HG02588 (cell line): ENCODE data around the gene CSNK1D.
"Not testable (repeated sequence)": the region's sequence is repeated elsewhere in the genome, so short reads cannot be mapped to it uniquely, and the experiment has no call there.

Source experiments
- ATAC-seq: cut with Tn5 transposase; IDR thresholded peaks from one replicate; pipeline ENCODE4 v1.9.1; 2021; ENCODE audit warnings: mild to moderate bottlenecking, moderate library complexity; ENCODE audit not compliant: unreplicated experiment

The CSNK1D gene

DNA sequence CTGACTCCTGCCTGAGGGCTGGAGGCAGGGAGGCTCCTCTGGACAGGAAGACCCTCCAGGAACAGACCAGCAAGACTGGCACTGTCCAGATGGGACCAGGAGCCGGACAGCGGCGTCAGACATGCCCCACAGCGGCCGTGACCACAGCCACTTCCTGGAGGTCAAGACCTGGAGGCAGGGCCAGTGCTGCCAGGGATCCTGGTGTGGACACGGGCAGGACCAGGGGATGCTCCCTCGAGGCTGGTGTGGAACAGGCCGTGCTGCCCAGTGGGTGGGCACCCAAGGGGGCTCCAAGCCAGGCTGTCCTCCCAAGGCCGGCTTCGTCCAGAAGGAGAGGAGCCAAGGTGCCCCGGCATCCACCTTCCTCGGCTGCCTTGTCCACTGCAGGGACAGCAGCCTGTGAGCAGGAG lies 56.4 kb downstream of the CSNK1D start:
- no peak for ATAC-seq

DNA sequence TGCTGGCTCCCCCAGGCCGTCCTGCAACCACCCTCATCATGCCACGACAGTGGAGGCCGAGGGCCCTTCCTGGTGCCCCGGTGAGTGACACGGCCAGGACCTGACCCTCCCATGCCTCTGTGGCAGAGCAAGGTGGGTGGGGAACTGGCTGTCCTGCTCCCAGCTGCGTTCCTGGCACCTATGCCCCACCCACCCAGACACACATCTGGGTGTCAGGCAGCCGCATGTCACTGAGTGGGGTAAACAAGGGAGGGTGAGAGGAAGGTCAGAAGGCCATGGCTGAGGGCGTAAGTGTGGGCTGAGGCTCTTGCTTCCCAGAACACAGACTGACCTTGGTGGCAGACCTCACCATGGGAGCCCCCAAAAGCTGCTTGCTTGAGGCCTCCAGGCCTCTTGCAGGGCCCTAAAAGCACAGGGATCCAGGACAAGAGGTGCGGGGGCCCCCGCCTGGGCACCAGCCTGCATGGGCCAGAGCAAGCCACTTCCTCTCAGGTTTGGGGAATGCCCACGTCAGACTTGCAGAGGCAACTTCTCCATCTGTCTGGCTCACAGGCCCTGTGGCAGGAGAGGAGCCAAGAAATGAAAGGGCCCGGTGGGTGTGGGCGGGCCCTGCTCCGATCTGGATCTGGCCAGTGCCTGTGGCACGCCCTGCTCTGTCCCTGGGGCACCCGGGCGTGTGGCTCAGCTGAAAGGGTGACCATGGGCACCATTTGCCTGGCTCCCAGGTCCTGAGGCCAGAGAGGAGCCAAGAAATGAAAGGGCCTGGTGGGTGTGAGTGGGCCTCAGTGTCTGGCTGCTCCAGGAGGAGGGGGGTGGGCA lies 57.0 kb downstream of the CSNK1D start:
- peak; percentile 36 for ATAC-seq

DNA sequence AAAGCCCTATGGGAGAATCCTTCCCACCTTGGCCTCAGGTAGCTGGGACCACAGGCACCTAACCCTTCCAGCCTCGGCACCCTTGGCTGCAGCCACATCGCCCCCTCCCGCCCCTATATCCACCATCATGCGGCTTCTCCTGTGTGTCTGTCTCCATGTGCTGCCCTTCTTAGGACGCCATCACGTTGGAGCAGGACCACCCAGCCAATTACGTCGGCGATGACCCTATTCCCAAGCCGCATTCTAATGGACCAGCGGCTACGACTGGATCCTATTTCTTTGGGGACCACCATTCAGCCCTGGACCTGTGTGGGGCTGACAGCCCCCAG lies 57.6 kb downstream of the CSNK1D start:
- no peak for ATAC-seq

DNA sequence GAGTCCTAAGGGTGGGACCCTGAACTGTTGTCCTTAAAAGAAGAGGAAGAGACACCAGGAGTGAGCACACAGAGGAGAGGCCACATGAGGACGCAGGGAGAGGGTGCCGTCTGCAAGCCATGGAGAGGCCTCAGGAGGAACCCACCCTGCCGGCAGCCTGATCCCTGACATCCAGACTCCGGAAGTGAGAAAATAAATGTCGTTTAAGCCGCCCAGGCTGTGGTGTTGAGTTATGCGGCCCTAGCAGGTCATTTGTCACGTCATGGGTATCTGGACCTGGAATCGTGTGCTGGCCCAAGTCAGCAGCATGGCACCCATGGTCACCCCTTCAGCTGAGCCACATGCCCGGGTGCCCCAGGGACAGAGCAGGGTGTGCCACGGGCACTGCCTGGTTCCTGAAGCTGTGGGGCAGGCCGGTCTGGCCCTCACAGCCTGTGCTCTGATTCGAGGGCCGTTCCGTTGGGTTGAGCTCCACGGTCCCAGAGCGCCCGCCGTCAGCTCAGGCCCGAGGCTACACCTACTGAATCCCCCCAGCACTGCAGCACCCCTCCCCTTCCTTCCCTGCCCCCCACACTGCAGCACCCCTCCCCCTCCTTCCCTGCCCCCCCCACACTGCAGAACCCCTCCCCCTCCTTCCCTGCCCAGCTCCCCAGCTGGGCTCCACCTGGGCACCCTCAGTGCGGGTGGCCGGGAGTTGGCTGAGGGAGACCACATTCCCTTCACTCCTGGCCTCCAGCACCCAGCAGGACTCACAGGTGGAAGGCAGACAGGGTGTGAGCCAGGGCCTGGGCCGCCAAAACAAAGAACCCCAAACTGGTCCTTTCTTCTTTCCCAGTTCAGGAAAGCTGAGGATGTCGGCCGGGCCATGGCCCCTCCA lies 58.2 kb downstream of the CSNK1D start:
- ATAC-seq: no peak

DNA sequence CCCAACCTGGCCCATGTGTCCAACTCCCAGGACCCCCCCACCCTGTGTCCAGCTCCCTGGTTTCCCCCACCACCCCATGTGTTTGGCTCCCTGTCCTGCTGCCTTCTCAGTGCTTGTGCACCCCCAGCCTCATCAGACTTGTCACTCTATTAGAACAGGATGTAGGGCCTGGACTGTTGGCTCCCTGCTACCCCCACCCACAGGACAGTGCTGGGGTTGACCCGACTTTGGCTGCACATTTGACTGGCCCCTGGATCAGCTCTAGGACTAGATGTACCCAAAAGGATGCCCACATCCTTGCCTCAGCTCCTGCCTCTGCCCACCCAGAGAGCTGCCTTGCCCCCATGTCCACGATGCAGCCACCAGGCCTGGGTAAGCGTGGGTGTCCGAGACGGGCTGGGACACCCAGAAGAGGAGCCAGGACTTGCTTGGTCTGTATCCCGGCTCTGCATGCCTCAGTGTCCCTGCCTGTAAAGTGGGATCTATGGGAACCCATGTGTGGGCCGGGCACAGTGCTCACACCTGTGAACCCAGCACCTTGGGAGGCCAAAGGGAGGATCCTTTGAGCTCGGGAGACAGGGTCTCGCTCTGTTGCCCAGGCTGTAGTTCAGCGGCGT lies 59.4 kb downstream of the CSNK1D start:
- ATAC-seq: no peak

DNA sequence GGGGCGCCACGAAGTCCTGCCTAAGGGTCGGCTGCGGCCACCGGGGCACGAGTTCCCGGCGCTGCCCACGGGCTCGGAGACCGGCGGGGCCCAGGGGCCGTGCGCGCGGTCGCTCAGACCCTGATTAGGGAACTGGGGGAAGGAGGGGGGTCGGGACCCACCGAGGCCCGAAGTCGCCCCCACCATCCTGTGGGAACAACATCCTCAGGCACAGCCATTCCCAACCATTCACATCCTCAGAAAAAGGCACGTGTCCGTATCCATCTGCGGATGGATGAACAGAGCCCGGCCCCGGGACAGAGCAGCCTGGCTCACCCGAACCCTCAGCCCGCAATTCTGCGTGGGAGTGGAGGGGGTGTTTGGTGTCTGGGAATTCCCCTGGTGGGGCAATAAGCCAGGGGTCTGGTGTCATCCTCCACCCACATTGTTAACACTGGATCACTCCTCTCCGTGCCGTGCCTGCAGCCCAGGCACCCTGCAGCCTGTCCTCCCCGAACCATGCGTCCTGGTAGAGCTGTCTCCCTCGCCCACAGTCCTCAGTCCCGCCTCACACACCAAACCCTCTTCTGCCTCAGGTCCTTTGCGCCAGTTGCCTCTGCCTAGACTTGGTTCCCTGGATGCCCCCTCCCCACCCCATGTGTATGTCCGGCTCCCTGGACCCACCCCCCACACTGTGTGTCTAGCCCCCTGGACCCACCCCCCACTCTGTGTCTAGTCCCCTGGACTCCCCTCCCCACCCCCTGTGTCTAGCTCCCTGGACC lies 60.1 kb downstream of the CSNK1D start:
- peak; percentile 11 for ATAC-seq

DNA sequence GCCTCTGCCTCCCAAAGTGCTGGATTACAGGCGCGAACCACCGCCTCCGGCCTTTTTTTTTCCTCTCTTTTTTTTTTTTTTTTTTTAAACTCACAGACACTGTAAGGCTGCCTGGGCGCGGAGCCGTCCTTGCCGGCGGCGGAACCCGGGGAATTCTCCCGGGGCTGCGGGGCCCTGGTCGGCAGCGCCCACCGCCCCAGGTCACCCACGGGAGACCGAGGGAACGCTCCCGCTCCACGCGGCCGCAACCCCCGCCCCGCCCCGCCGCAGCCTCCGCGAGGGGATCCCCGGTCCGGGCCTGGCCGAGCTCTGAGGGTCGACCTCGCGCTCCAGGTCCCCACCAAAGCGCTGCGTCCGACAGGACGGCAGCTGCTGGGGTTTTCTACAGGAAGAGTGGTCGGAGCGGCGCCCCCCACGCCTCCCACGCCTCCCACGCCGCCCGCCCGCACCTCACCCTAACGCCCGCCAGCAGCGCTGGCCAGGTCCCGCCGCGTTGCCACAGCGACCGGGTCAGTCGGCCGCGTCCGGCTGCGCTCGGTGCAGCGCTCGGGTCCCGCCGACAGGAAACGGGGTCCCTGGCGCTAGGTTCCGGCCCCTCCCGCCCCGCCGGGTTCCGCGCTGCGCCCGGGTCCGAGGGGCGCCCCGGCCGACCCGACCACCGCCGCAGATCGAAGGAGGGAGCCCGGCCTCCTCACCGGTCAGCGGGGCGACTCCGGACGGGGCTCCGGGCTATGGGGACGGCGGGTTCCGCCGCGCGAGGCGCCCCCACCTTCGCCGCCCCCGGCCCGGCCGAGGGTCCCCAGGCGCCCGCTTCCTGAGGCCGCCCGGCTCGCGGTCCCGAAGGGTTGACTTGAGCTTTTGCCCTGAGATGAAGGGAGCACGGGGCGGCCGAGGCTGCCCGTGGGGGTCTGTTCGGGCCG lies 60.9 kb downstream of the CSNK1D start, which contains the start of gene CCDC57:
CCDC57 (minus strand) TSS at position 512 of the 920 bp plus-strand sequence. CDS start 10,898 bp downstream, outside the sequence.
- peak; percentile 49 for ATAC-seq

DNA sequence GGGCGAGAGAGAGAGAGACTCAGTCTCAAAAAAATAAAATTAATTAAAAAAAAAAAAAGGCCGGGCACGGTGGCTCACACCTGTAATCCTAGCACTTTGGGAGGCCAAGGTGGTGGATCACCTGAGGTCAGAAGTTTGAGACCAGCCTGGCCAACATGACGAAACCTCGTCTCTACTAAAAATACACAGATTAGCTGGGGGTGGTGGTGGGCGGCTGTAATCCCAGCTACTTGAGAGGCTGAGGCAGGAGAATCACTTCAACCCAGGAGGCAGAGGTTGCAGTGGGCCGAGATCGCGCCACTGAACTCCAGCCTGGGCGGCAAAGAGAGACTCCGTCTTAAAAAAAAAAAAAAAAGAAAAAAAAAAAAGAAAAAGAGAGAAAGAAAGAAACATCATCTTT lies 62.8 kb downstream of the CSNK1D start:
- ATAC-seq: not testable (repeated sequence)

DNA sequence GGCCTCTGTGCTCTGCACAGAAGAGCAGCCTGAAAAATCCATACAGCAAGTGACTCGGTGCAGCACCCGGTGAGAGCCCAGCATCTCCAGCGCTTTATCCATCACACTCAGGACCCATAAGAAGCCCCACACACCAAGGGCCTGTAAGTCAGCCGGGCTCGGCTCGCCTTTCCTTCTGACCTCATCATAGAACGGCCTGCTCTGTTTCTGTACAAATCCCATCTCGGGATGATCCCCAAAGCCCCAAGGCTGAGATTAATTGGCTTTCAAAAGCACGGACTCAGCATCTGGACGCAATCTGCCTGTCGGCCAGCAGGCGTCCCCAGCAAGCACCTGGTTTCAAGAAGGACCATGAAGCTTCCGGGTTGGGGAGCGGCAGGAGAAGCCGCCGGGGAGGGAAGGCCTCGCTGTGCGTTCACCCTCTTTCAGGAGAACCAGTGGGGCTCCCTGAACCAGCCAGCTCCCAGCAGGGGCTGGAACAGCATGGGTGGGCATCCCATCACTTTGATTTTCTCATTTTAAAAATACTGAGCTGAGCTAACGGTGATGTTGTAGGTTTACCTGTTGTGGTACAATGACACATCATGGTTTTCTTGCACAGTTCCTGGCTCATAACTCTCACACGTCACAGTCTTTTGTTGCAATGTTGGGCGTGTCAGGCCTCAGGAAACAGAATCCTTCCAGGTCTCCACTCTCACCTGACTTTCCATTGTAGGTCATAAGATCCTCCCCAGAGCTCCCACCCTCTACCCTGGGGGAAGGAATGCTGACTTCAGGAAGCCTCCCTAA lies 67.6 kb downstream of the CSNK1D start:
- peak; percentile 59 for ATAC-seq

DNA sequence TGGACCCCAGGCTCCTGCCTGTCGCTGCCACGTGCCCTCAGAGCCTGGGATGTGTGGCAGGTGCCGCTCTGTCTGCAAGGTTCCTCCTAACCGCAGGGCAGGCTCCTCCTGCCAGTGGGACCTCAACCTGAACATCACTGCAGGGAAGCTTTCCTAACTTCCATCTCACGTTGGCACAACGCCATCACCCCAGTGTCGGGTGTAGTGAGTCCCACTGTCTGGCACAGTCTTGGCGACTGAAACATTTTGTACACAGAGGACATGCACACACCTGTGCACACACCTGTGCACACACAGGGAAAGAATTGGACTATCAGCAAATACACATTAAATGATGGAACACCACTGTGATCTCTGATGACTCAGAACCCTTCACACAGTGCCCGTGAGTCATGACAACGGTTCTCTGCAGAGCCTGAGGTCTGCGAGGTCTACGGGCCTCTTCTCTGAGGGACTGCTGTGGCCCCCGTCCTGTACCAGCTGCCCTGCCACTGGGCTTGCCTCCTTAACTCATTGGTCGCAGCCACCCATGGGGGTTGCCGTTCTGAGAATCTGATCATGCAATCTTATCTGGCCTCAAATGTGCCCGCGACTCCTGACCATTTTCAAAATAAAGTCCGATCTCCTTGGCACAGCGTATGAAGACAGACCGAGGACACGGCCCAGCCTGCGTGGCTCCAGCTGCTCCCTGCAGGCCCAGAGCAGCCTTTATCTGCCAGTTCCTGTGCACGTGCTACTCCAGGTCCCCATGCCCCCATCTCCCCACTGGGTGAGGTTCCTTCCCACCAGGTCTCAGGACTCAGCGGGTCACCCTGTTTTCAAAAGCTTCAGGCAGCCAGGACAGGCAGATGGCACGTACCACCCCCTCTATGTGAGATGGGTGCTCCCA lies 68.4 kb downstream of the CSNK1D start:
- no peak for ATAC-seq

DNA sequence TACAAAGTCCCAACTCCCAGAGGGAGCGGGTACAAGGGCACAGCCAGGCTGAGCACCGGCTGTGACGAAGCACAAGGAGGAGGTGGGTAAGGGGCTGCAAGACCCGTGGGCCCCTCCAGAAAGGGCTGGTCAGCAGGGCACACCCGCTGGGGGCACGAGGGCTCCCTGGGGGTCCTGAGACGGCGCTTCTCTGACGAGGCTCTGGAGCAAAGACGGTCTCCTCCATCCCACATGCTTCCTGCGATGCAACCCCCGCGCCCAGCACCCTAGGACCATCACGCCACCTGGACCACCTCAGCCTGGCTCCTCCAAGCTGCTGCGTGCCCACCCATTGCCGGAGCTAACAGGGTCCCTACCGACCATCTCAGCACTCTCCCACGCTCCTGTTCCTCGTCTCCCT lies 69.6 kb downstream of the CSNK1D start:
- no peak for ATAC-seq

DNA sequence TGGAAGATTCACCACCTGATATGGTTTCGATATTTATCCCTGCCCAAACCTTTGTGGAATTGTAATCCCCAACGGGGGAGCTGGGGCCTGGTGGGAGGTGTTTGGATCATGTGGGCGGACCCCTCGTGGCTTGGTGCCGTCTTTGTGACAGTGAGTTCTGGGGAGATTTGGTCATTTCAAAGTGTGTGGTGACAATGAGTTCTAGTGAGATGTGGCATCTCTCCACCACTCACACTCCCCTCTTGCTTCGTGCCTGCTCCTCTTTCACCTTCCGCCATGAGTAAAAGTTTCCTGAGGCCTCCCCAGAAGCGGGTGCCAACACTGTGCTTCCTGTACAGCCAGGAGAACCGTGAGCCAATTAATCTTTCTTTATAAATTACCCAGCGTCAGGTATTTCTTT lies 70.5 kb downstream of the CSNK1D start:
- ATAC-seq: no peak

DNA sequence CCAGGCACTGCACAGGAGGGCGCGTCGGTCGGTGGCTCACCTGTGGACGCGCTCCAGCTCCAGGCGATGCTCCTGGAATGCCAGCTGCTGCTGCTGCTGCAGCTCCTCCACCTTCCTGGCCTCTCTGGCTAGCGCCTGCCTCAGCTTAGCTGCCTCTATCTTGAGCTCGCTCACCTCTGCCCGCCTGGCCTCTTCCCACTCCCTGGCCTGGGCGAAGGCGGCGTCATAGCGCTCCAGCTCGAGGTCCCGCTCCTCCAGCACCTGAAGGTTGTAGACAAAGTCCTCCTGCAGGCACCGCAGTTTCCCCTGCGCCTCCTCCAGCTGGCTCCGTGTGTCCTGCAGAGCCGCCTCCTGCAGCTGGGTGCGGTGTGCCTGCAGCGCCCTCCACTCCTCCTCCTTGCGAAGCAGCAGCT lies 72.0 kb downstream of the CSNK1D start:
- ATAC-seq: no peak

DNA sequence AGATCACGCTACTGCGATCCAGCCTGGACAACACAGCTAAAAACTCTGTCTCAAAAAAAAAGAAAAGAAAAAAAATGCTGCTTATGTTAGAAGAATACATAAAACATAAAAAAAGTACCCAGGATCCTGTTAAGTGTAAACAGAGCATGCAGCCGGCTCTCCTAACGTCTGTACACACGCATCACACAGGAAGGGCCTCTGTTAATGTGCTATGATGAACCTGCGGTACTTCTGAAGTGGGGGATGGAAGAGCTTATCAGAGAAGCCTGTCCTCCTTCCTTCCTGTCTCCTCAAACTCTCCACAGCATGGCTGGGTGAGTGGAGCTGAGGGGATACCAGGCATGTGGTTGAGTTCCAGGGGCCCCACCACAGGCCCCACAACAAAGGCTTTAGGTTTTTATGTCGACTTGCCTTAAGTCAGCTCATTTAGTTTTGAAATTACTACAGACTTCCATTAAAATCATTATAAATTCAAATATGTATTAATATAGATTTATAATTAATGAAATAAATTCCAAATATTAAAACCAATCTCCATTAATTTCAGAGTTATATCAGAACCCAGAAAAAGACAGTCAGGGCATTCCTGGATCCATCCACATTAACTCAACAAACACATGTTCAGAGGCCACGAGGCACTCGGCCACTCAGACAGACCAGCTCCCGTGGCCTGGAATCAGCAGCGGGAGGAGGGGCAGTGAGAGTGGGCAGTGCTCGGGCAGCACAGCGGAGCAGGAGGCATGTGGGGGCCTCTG lies 72.6 kb downstream of the CSNK1D start:
- no peak for ATAC-seq

DNA sequence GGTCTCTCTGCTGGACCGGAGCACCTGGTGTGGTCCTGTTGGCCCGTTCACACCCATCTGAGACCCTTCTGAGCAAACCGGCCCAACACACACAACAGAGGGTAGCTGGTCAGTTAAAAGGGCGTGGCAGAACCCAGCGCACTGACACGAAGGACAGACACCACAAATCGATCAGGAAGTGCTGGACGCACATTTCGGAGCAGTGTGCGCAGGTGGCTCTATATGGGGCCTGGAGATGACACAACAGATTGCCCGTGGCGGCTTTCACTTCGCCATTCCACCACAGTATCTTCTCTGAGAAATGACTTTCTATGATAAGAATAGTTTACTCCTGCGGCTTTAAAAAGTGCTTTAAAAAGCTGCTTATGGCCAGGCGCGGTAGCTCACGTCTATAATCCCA lies 73.4 kb downstream of the CSNK1D start:
- no peak for ATAC-seq

DNA sequence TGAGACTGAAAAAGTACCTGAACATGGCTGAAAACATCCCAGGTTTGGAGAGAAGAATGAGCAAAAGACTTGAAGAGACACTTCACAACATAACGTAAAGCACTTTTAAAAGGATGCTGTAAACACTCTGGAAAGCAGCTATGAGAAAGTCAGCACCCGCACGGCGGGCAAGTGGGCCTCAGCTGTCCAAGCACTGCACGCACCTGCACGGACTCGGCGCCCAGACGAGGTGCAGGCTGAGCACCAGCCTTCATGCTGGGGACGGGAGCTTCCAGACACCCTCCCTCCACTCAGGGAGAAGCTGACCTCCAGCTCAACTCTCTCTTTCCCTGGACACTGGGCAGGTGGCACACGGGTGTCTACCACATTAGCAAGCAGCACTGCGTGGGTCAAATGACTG lies 74.0 kb downstream of the CSNK1D start:
- ATAC-seq: no peak

DNA sequence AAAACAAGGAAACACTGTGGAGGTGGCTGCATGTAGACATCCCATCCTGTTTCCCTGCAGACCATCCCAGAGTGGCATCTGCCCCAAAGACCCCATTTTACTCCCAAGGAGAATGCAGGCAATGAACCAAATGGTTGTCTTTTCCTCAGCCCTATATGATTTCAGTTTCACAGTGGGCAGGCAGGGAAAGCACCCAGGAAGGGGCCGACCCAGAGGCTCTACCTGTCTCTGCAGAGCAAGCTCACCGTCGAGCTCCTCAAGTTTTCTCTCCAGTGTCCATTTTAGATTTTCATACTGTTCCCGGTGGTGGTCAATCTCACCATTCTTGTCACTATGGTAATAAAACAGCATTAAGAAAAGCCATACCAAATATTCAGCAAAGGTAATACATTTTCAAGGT lies 75.4 kb downstream of the CSNK1D start:
- ATAC-seq: no peak
